Kasumi-1 (cell line): ENCODE data around the gene STEAP3.
"Not testable (repeated sequence)": the region's sequence is repeated elsewhere in the genome, so short reads cannot be mapped to it uniquely, and the experiment has no call there.

ENCODE experiments used
- DNase-seq, 2 experiments: peaks; one replicate each; lab custom pipeline; 2025; lab: John Stamatoyannopoulos, UW

Gene STEAP3

GRCh38 chr2:119261493-119262225 is 38.0 kb downstream of the STEAP3 start:
- no peak for DNase-seq

- no peak for DNase-seq
Measured at GRCh38 chr2:119263025-119263424, 39.4 kb downstream of the STEAP3 start.

GRCh38 chr2:119263656-119264055 is 40.0 kb downstream of the STEAP3 start:
- peak; percentile 80 to 81 for DNase-seq

- DNase-seq: peak; percentile 38 to 48
Measured at GRCh38 chr2:119264781-119265692, 41.4 kb downstream of the STEAP3 start.

GRCh38 chr2:119265693-119266066 is 42.0 kb downstream of the STEAP3 start:
- DNase-seq: no peak

GRCh38 chr2:119266091-119266589 is 42.5 kb downstream of the STEAP3 start:
- no peak for DNase-seq

GRCh38 chr2:119267604-119268003 is 44.0 kb downstream of the STEAP3 start:
- DNase-seq: peak in 1 of 2 experiments; percentile 14

- no peak for DNase-seq
Measured at GRCh38 chr2:119276864-119277263, 53.2 kb downstream of the STEAP3 start.

- DNase-seq: not testable (repeated sequence)
Measured at GRCh38 chr2:119278385-119278784, 54.8 kb downstream of the STEAP3 start.

GRCh38 chr2:119278946-119279345 is 55.3 kb downstream of the STEAP3 start:
- DNase-seq: no peak

GRCh38 chr2:119279666-119280065 is 56.0 kb downstream of the STEAP3 start:
- no peak for DNase-seq

- DNase-seq: no peak
Measured at GRCh38 chr2:119280680-119281079, 57.0 kb downstream of the STEAP3 start.

- peak in 1 of 2 experiments; percentile 7 for DNase-seq
Measured at GRCh38 chr2:119282146-119282995, 58.7 kb downstream of the STEAP3 start.

- DNase-seq: no peak
Measured at GRCh38 chr2:119282996-119283511, 59.4 kb downstream of the STEAP3 start.

- no peak for DNase-seq
Measured at GRCh38 chr2:119283873-119284331, 60.3 kb downstream of the STEAP3 start.

GRCh38 chr2:119286661-119287060 is 63.0 kb downstream of the STEAP3 start:
- DNase-seq: no peak

GRCh38 chr2:119288576-119288975 is 64.9 kb downstream of the STEAP3 start:
- DNase-seq: no peak

GRCh38 chr2:119289093-119289492 is 65.5 kb downstream of the STEAP3 start:
- DNase-seq: peak in 1 of 2 experiments; percentile 15

- DNase-seq: no peak
Measured at GRCh38 chr2:119289642-119290041, 66.0 kb downstream of the STEAP3 start.

GRCh38 chr2:119290859-119291587 is 67.4 kb downstream of the STEAP3 start:
- peak; percentile 12 to 31 for DNase-seq
